ENCODE measurements around the gene C1R.

The C1R gene

DNA sequence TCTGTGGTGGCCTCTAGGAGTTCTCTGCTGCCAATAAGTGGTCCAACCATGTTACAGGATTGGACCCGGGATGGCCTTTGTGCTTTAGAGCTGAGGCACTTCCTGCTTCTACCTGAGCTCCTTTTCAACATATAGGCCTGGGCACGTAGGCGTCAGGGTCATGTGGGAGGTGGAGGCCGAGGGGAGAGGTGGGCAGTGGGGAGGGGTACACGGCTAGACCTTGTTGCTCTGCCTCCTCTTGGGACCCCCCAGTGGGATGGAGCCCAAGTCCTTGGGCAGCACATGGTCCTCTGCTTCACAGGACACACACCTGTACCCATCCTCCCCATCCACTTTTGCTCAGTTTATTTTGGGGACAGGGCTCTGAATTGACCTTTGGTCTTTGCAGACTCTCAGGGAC lies 29.1 kb upstream of the C1R start:
- TF ChIP-seq POLR2A (IDR thresholded peaks at IDR 0.05; ENCODE audit: low read depth, low read length) (no peak), POLR2AphosphoS5 (IDR thresholded peaks at IDR 0.05; ENCODE audit: low read depth, low read length) (no peak), TAF1 (IDR thresholded peaks at IDR 0.05; ENCODE audit: low read depth, low read length) (no peak), POU2F2 (IDR thresholded peaks at IDR 0.05; ENCODE audit: low read depth, low read length) (no peak), PAX5 (IDR thresholded peaks at IDR 0.05; ENCODE audit: insufficient read depth, low read length, severe bottlenecking) (no peak), SPI1 (IDR thresholded peaks at IDR 0.05; ENCODE audit: low read depth, low read length) (no peak)
- FAIRE-seq, result no peak
- no peak for DNase-seq (ENCODE audit: insufficient read length, low spot score)

DNA sequence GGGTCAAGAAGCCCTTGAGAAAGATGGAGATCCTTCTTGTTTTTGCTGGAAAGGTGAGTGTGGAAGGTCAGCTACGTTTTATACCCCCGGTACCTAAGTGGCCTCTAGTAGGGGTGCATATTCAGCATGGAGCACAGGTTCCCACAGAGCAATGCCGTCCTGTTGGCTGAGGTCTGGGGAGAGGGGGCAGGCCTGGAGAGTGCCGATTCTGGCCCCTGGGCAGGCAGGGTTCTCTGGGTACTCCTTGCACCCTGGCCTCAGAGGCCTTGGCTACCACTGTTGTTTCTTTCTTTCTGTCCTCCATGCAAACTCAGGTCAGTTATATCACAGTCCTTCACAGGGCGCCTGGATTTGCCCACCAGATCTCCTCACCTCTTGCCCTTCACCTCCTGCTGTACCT lies 27.9 kb upstream of the C1R start:
- FAIRE-seq (no peak), DNase-seq (ENCODE audit: insufficient read length, low spot score) (no peak)
- TF ChIP-seq PAX5 (IDR thresholded peaks at IDR 0.05; ENCODE audit: insufficient read depth, low read length, severe bottlenecking), result no peak
- no peak for TF ChIP-seq POU2F2 (IDR thresholded peaks at IDR 0.05; ENCODE audit: low read depth, low read length)
- TF ChIP-seq TAF1 (IDR thresholded peaks at IDR 0.05; ENCODE audit: low read depth, low read length), result no peak

DNA sequence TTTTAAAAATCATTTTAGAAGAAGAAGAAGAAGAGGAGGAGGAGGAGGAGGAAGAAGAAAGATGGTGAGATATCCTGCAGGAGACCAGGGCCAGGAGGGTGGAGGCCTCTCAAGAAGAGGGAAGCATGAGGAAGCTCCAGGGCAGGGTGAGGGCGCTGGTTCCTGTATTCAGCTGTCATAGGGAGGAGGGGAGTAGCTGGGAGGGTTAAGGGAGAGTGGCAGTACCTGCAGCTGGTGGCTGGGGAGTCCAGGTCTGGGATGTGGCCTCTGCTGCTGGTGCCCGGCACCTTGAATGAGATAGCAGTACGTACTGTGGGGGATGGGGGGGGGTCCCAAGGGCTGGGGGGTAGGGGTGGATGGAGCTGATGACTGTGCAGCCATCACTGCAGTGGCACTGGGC lies 26.6 kb upstream of the C1R start:
- TF ChIP-seq POLR2A (IDR thresholded peaks at IDR 0.05; ENCODE audit: low read depth, low read length) (no peak), SPI1 (IDR thresholded peaks at IDR 0.05; ENCODE audit: low read depth, low read length) (no peak), POLR2AphosphoS5 (IDR thresholded peaks at IDR 0.05; ENCODE audit: low read depth, low read length) (no peak), TAF1 (IDR thresholded peaks at IDR 0.05; ENCODE audit: low read depth, low read length) (no peak), POU2F2 (IDR thresholded peaks at IDR 0.05; ENCODE audit: low read depth, low read length) (no peak)
- no peak for DNase-seq (ENCODE audit: insufficient read length, low spot score)
- no peak for FAIRE-seq

DNA sequence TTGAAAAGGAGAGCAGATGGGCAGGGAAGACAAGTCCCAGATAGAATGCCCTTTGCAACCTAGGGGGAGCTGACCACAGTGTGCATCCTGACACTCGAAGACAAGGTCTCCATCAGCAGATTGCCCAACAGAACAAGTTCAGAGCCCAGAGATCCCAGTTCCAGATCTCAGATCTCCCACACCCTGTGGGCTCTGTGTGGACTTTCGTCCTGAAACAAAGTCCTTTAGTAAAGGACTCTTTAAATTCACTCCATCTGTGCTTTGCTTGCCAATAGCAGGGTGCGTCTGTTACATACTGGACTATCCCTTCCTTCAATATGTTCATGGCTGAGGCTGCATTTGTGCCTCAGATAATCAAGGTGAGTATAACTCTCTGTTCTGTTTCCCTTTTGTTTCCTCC lies 25.4 kb upstream of the C1R start:
- no peak for FAIRE-seq
- TF ChIP-seq POU2F2 (IDR thresholded peaks at IDR 0.05; ENCODE audit: low read depth, low read length) (no peak), TAF1 (IDR thresholded peaks at IDR 0.05; ENCODE audit: low read depth, low read length) (no peak), SPI1 (IDR thresholded peaks at IDR 0.05; ENCODE audit: low read depth, low read length) (no peak), POLR2AphosphoS5 (IDR thresholded peaks at IDR 0.05; ENCODE audit: low read depth, low read length) (no peak), PAX5 (IDR thresholded peaks at IDR 0.05; ENCODE audit: insufficient read depth, low read length, severe bottlenecking) (no peak), POLR2A (IDR thresholded peaks at IDR 0.05; ENCODE audit: low read depth, low read length) (no peak)
- no peak for DNase-seq (ENCODE audit: insufficient read length, low spot score)

DNA sequence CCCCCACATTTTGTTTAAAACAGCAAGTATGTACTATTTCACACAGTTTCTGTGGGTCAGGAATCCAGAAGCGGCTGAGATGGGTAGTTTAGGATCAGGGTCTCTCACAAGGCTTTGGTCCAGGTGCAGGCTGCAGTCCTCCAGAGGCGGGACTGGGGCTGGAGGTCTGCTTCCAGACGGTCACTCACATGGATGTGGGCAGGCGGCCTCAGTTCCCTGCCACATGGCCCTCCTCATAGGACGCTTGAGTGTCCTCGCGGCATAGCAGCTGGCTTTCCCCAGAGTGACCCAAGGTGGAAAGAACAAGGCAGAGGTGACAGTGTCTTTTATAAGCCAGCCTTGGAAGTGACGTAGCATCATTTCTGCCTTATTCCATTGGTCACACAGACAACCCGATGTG lies 24.7 kb upstream of the C1R start:
- TF ChIP-seq SPI1 (IDR thresholded peaks at IDR 0.05; ENCODE audit: low read depth, low read length) (no peak), POU2F2 (IDR thresholded peaks at IDR 0.05; ENCODE audit: low read depth, low read length) (no peak), PAX5 (IDR thresholded peaks at IDR 0.05; ENCODE audit: insufficient read depth, low read length, severe bottlenecking) (no peak), TAF1 (IDR thresholded peaks at IDR 0.05; ENCODE audit: low read depth, low read length) (no peak), POLR2AphosphoS5 (IDR thresholded peaks at IDR 0.05; ENCODE audit: low read depth, low read length) (no peak), POLR2A (IDR thresholded peaks at IDR 0.05; ENCODE audit: low read depth, low read length) (no peak)
- FAIRE-seq (no peak), DNase-seq (ENCODE audit: insufficient read length, low spot score) (no peak)

DNA sequence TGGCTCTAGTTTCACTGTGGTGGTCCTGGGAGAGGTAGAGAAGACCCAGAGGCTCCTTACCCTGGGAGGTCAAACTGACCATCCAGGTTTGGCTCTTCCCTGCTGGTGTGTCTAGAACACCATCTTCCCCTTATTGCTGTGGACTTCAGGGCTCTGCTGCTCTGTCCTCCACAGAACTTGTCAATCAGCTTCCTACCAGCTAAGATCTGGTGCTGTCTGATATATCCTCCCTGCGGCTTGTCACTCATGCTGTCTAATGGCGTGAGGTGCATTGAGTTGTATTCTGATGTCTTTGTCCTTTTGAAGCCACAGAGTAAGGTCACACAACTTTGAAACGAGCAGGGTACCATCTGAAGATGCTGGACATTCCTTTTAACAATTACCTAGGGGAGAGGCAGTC lies 24.0 kb upstream of the C1R start:
- TF ChIP-seq PAX5 (IDR thresholded peaks at IDR 0.05; ENCODE audit: insufficient read depth, low read length, severe bottlenecking) (no peak), SPI1 (IDR thresholded peaks at IDR 0.05; ENCODE audit: low read depth, low read length) (no peak), POU2F2 (IDR thresholded peaks at IDR 0.05; ENCODE audit: low read depth, low read length) (no peak), TAF1 (IDR thresholded peaks at IDR 0.05; ENCODE audit: low read depth, low read length) (no peak), POLR2AphosphoS5 (IDR thresholded peaks at IDR 0.05; ENCODE audit: low read depth, low read length) (no peak), POLR2A (IDR thresholded peaks at IDR 0.05; ENCODE audit: low read depth, low read length) (no peak)
- FAIRE-seq (no peak), DNase-seq (ENCODE audit: insufficient read length, low spot score) (no peak)

DNA sequence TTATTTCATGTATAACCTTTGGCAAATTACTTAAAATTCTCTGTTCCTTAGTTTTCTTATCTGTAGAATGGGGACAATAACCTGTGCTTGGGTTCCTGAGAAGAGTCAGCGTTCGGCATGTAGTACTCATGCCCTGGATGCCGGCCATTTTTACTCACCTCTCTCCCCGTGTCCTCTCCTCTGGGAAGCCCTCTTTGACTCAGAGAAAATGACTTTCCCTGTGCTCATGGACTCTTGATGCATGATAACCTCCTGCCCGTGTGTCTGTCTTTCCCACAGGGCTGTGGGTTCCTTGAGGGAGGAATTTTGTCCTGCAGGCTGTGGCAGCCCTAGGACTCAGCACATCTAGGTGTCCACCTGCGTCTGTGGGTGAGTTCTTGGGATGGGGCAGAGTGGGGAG lies 22.6 kb upstream of the C1R start:
- no peak for DNase-seq (ENCODE audit: insufficient read length, low spot score)
- TF ChIP-seq POLR2AphosphoS5 (IDR thresholded peaks at IDR 0.05; ENCODE audit: low read depth, low read length) (no peak), SPI1 (IDR thresholded peaks at IDR 0.05; ENCODE audit: low read depth, low read length) (no peak), POU2F2 (IDR thresholded peaks at IDR 0.05; ENCODE audit: low read depth, low read length) (no peak), PAX5 (IDR thresholded peaks at IDR 0.05; ENCODE audit: insufficient read depth, low read length, severe bottlenecking) (no peak), TAF1 (IDR thresholded peaks at IDR 0.05; ENCODE audit: low read depth, low read length) (no peak), POLR2A (IDR thresholded peaks at IDR 0.05; ENCODE audit: low read depth, low read length) (no peak)
- FAIRE-seq, result no peak

DNA sequence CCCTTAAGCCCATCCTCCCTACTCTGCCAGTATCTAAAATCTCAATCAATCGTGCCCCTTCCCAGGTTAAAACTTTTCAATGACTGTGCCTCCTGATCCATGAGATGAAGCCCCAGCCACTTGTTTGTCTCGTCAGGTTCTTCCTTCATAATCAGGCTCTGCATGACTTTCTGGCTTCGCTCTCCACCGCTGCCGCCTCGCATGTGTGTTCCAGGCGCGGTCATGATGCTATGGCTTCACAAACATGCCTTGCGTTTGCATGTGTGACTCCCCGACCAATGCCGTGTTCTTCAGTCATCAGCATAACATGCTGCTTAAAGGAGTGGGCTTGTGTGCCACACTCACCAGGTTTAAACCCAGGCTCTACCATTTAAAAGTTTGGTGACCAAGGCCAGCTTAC lies 21.8 kb upstream of the C1R start:
- TF ChIP-seq SPI1 (IDR thresholded peaks at IDR 0.05; ENCODE audit: low read depth, low read length) (no peak), PAX5 (IDR thresholded peaks at IDR 0.05; ENCODE audit: insufficient read depth, low read length, severe bottlenecking) (no peak), TAF1 (IDR thresholded peaks at IDR 0.05; ENCODE audit: low read depth, low read length) (no peak), POU2F2 (IDR thresholded peaks at IDR 0.05; ENCODE audit: low read depth, low read length) (no peak), POLR2AphosphoS5 (IDR thresholded peaks at IDR 0.05; ENCODE audit: low read depth, low read length) (no peak), POLR2A (IDR thresholded peaks at IDR 0.05; ENCODE audit: low read depth, low read length) (no peak)
- FAIRE-seq, result no peak

DNA sequence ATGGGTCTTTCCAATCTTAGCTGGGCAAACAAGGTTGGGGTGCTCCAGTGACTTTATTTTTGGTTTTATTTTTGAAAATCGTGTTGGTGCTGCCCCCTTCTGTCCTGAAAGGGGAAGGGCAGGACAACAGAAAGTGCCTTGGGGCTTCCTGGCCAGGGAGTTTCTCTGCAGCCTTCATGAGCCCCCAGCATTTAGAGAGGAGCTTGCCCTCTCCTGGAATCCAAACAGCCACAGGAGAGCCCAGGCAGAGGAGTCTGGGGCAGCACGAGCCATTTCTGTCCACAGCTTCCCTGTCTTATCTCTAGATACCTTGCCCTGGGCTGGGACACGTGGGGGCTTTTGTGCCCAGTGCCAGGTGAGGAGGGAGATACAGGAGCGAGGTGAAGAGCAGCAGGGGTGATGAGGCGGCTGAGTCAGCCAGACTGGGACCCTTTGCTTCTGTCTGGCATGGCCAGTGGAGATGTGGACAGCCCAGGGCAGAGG lies 21.2 kb upstream of the C1R start:
- DNase-seq (ENCODE audit: insufficient read length, low spot score) (no peak), FAIRE-seq (peak; percentile 74)
- no peak for TF ChIP-seq POU2F2 (IDR thresholded peaks at IDR 0.05; ENCODE audit: low read depth, low read length)

More for the DNA sequence above, 21.8 kb upstream of the C1R start:
- no peak for DNase-seq (ENCODE audit: insufficient read length, low spot score)

DNA sequence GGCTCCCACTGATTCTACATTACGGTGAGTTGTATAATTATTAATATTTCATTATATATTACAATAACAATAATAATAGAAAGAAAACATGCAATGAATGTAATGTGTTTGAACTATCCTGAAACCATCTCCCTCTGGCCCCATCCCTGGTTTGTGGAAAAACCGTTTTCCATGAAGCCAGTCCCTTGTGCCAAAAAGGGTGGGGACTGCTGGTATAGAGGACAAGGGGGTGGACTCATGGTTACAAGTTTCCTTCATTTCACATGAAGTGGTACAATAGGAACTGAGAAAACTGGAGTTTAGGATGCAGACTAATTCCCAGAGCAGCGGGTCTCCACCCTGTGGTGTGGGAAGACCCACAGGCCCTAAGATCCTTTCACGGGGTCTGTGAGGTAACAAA lies 19.8 kb upstream of the C1R start:
- FAIRE-seq, result peak; percentile 9
- no peak for DNase-seq (ENCODE audit: insufficient read length, low spot score)
- TF ChIP-seq POLR2A (IDR thresholded peaks at IDR 0.05; ENCODE audit: low read depth, low read length) (no peak), SPI1 (IDR thresholded peaks at IDR 0.05; ENCODE audit: low read depth, low read length) (no peak), POU2F2 (IDR thresholded peaks at IDR 0.05; ENCODE audit: low read depth, low read length) (no peak), TAF1 (IDR thresholded peaks at IDR 0.05; ENCODE audit: low read depth, low read length) (no peak), POLR2AphosphoS5 (IDR thresholded peaks at IDR 0.05; ENCODE audit: low read depth, low read length) (no peak), PAX5 (IDR thresholded peaks at IDR 0.05; ENCODE audit: insufficient read depth, low read length, severe bottlenecking) (no peak)
